ENCODE measurements around the gene PDX1.

The PDX1 gene

DNA sequence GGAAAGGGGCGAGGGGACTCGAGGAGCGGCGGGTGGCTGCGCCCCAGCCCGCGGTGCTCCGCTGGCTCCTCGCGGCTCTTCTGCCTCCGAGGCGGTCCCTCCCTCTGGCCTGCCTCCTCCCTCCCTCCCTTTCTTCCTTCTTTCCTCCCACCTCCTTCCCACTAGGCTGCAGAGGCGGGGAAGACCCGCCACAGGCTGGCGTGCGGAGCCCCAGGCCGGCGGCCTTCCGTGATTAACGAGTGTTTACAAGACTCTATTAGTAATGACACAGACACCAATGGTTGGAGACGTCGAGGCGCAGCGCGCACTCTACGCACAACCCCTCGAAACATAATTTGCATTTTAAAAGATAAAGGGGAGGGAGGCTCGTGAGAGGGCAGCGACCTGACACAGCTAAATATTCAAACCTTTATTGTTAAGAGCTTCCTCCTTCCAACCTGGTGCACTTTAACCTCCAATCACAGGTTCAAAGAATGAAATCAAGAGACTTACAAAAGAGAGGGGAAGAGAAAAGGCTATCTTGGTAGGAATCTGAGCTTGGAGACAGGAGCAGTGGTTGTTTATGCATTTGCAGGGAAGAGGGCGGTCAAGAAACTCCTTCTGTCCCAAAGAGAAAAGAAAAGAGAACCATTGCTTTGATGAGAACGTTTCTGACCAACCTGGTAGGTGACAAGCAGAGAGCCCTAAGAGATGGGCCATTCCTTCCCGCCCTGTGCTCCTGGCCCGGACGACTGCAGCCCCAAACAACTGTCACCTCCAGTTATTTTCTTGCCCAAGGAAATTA lies 49.5 kb downstream of the PDX1 start, which contains the start of gene CDX2 (continued):
- TF ChIP-seq ZNF660 (tag by site-specific recombination; IDR thresholded peaks at IDR 0.05) (no peak; the same call in 1 of the 2 replicates), ZNF174 (tag by site-specific recombination; IDR thresholded peaks at IDR 0.05) (no peak), BCL11A (tag by site-specific recombination; IDR thresholded peaks at IDR 0.05; ENCODE audit: low read depth) (no peak), GLIS2 (tag by site-specific recombination; IDR thresholded peaks at IDR 0.05) (no peak), ZNF792 (tag by site-specific recombination; IDR thresholded peaks at IDR 0.05) (no peak), TRIM28 (IDR thresholded peaks at IDR 0.05; ENCODE audit: borderline replicate concordance, low read length) (no peak; the same call in 1 of the 2 replicates), ZNF560 (tag by site-specific recombination; IDR thresholded peaks at IDR 0.05; ENCODE audit: borderline replicate concordance) (no peak), ZNF112 (tag by site-specific recombination; IDR thresholded peaks at IDR 0.05) (no peak), ZNF416 (tag by site-specific recombination; IDR thresholded peaks at IDR 0.05) (no peak), ZNF311 (tag by site-specific recombination; IDR thresholded peaks at IDR 0.05; ENCODE audit: borderline replicate concordance) (no peak), ZBTB21 (tag by site-specific recombination; IDR thresholded peaks at IDR 0.05) (no peak), SP3 (tag by site-specific recombination; IDR thresholded peaks at IDR 0.05) (peak; percentile 77), MYNN (tag by site-specific recombination; IDR thresholded peaks at IDR 0.05; ENCODE audit: borderline replicate concordance) (no peak), ZNF354C (tag by site-specific recombination; IDR thresholded peaks at IDR 0.05; ENCODE audit: borderline replicate concordance, low read depth) (no peak), ZNF10 (tag by site-specific recombination; IDR thresholded peaks at IDR 0.05) (no peak), ZNF37A (tag by site-specific recombination; IDR thresholded peaks at IDR 0.05) (no peak), ZNF776 (tag by site-specific recombination; IDR thresholded peaks at IDR 0.05; ENCODE audit: borderline replicate concordance) (no peak)
- TF ChIP-seq, protein P1, sequence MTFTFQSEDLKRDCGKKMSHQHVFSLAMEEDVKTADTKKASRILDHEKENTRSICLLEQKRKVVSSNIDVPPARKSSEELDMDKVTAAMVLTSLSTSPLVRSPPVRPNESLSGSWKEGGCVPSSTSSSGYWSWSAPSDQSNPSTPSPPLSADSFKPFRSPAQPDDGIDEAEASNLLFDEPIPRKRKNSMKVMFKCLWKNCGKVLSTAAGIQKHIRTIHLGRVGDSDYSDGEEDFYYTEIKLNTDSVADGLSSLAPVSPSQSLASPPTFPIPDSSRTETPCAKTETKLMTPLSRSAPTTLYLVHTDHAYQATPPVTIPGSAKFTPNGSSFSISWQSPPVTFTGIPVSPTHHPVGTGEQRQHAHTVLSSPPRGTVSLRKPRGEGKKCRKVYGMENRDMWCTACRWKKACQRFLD (tag by site-specific recombination; IDR thresholded peaks at IDR 0.05): no peak
- TF ChIP-seq, protein P2, sequence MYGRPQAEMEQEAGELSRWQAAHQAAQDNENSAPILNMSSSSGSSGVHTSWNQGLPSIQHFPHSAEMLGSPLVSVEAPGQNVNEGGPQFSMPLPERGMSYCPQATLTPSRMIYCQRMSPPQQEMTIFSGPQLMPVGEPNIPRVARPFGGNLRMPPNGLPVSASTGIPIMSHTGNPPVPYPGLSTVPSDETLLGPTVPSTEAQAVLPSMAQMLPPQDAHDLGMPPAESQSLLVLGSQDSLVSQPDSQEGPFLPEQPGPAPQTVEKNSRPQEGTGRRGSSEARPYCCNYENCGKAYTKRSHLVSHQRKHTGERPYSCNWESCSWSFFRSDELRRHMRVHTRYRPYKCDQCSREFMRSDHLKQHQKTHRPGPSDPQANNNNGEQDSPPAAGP (tag by site-specific recombination; IDR thresholded peaks at IDR 0.05): no peak
- TF ChIP-seq, protein P3, sequence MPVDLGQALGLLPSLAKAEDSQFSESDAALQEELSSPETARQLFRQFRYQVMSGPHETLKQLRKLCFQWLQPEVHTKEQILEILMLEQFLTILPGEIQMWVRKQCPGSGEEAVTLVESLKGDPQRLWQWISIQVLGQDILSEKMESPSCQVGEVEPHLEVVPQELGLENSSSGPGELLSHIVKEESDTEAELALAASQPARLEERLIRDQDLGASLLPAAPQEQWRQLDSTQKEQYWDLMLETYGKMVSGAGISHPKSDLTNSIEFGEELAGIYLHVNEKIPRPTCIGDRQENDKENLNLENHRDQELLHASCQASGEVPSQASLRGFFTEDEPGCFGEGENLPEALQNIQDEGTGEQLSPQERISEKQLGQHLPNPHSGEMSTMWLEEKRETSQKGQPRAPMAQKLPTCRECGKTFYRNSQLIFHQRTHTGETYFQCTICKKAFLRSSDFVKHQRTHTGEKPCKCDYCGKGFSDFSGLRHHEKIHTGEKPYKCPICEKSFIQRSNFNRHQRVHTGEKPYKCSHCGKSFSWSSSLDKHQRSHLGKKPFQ (tag by site-specific recombination; IDR thresholded peaks at IDR 0.05): no peak
- TF ChIP-seq, protein P4, sequence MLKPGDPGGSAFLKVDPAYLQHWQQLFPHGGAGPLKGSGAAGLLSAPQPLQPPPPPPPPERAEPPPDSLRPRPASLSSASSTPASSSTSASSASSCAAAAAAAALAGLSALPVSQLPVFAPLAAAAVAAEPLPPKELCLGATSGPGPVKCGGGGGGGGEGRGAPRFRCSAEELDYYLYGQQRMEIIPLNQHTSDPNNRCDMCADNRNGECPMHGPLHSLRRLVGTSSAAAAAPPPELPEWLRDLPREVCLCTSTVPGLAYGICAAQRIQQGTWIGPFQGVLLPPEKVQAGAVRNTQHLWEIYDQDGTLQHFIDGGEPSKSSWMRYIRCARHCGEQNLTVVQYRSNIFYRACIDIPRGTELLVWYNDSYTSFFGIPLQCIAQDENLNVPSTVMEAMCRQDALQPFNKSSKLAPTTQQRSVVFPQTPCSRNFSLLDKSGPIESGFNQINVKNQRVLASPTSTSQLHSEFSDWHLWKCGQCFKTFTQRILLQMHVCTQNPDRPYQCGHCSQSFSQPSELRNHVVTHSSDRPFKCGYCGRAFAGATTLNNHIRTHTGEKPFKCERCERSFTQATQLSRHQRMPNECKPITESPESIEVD (tag by site-specific recombination; IDR thresholded peaks at IDR 0.05): no peak
- TF ChIP-seq, protein P5, sequence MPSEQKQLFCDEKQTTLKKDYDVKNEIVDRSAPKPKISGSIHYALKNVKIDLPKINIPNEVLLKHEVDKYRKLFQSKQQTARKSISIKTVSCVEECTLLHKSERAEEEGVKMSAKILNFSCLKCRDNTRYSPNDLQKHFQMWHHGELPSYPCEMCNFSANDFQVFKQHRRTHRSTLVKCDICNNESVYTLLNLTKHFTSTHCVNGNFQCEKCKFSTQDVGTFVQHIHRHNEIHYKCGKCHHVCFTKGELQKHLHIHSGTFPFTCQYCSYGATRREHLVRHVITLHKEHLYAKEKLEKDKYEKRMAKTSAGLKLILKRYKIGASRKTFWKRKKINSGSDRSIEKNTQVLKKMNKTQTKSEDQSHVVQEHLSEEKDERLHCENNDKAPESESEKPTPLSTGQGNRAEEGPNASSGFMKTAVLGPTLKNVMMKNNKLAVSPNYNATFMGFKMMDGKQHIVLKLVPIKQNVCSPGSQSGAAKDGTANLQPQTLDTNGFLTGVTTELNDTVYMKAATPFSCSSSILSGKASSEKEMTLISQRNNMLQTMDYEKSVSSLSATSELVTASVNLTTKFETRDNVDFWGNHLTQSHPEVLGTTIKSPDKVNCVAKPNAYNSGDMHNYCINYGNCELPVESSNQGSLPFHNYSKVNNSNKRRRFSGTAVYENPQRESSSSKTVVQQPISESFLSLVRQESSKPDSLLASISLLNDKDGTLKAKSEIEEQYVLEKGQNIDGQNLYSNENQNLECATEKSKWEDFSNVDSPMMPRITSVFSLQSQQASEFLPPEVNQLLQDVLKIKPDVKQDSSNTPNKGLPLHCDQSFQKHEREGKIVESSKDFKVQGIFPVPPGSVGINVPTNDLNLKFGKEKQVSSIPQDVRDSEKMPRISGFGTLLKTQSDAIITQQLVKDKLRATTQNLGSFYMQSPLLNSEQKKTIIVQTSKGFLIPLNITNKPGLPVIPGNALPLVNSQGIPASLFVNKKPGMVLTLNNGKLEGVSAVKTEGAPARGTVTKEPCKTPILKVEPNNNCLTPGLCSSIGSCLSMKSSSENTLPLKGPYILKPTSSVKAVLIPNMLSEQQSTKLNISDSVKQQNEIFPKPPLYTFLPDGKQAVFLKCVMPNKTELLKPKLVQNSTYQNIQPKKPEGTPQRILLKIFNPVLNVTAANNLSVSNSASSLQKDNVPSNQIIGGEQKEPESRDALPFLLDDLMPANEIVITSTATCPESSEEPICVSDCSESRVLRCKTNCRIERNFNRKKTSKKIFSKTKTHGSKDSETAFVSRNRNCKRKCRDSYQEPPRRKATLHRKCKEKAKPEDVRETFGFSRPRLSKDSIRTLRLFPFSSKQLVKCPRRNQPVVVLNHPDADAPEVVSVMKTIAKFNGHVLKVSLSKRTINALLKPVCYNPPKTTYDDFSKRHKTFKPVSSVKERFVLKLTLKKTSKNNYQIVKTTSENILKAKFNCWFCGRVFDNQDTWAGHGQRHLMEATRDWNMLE (tag by site-specific recombination; conservative IDR thresholded peaks at IDR 0.05; ENCODE audit: low read depth): no peak
- TF ChIP-seq, protein P6, sequence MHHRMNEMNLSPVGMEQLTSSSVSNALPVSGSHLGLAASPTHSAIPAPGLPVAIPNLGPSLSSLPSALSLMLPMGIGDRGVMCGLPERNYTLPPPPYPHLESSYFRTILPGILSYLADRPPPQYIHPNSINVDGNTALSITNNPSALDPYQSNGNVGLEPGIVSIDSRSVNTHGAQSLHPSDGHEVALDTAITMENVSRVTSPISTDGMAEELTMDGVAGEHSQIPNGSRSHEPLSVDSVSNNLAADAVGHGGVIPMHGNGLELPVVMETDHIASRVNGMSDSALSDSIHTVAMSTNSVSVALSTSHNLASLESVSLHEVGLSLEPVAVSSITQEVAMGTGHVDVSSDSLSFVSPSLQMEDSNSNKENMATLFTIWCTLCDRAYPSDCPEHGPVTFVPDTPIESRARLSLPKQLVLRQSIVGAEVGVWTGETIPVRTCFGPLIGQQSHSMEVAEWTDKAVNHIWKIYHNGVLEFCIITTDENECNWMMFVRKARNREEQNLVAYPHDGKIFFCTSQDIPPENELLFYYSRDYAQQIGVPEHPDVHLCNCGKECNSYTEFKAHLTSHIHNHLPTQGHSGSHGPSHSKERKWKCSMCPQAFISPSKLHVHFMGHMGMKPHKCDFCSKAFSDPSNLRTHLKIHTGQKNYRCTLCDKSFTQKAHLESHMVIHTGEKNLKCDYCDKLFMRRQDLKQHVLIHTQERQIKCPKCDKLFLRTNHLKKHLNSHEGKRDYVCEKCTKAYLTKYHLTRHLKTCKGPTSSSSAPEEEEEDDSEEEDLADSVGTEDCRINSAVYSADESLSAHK (tag by site-specific recombination; IDR thresholded peaks at IDR 0.05): no peak
- TF ChIP-seq, protein P7, sequence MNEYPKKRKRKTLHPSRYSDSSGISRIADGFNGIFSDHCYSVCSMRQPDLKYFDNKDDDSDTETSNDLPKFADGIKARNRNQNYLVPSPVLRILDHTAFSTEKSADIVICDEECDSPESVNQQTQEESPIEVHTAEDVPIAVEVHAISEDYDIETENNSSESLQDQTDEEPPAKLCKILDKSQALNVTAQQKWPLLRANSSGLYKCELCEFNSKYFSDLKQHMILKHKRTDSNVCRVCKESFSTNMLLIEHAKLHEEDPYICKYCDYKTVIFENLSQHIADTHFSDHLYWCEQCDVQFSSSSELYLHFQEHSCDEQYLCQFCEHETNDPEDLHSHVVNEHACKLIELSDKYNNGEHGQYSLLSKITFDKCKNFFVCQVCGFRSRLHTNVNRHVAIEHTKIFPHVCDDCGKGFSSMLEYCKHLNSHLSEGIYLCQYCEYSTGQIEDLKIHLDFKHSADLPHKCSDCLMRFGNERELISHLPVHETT (tag by site-specific recombination; IDR thresholded peaks at IDR 0.05): no peak

Measured in HEK293 (cell line).